ENCODE results near the gene LSAMP.

DNA sequence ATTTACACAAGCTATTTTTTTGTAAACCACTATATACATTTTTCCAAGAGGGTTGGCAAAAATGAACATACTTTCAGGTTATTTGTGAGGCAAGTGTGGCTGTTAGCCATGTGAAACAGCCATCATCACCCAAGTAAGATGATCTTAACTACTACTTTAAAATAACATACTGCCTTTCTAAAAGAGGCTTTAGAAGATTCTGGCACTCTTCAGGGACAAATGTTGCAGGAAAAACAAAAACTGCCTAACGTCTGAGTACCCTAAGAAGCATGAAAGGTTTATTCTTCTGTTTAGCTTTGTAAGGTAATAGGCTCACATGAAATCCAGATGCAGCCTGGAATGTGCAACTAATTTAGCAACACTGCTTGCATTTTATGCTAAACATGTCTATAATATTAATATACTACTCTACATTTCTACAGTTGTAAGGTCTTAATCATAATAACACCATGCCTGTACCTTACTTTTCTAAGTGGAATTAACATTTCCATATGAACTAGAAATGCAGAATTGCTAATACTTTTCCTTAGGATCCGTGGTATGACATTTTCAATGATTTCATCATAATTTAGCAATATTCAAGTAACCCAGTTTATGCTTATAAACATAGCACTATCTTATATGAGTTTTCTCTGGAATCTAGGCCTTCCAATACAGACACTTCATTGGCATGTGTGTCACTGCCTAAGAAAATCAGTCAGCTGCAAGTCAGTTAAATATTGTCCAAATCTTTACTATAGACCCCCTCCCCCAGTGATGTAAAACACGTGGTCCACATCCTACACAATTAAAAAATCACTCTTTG is 4.5 kb upstream of the LSAMP start:
- no peak for TF ChIP-seq RAD21 (IDR thresholded peaks at IDR 0.05 in 1 of 2, conservative IDR thresholded peaks at IDR 0.05 in 1 of 2; ENCODE audit: low read depth in 2 of 2, low read length in 2 of 2)
- no peak for TF ChIP-seq CHD2 (IDR thresholded peaks at IDR 0.05; ENCODE audit: low read length)
- no peak for TF ChIP-seq SIN3A (conservative IDR thresholded peaks at IDR 0.05 in 1 of 2, IDR thresholded peaks at IDR 0.05 in 1 of 2; ENCODE audit: low read depth in 1 of 2, low read length in 2 of 2)
- TF ChIP-seq YY1 (IDR thresholded peaks at IDR 0.05; ENCODE audit: low read depth, low read length), result no peak
- TF ChIP-seq GTF2F1 (IDR thresholded peaks at IDR 0.05; ENCODE audit: borderline replicate concordance, low read depth, low read length), result no peak
- no peak for TF ChIP-seq TEAD4 (IDR thresholded peaks at IDR 0.05; ENCODE audit: low read depth, low read length)
- TF ChIP-seq MAX (IDR thresholded peaks at IDR 0.05), result no peak
- TF ChIP-seq, protein P1, sequence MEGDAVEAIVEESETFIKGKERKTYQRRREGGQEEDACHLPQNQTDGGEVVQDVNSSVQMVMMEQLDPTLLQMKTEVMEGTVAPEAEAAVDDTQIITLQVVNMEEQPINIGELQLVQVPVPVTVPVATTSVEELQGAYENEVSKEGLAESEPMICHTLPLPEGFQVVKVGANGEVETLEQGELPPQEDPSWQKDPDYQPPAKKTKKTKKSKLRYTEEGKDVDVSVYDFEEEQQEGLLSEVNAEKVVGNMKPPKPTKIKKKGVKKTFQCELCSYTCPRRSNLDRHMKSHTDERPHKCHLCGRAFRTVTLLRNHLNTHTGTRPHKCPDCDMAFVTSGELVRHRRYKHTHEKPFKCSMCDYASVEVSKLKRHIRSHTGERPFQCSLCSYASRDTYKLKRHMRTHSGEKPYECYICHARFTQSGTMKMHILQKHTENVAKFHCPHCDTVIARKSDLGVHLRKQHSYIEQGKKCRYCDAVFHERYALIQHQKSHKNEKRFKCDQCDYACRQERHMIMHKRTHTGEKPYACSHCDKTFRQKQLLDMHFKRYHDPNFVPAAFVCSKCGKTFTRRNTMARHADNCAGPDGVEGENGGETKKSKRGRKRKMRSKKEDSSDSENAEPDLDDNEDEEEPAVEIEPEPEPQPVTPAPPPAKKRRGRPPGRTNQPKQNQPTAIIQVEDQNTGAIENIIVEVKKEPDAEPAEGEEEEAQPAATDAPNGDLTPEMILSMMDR (IDR thresholded peaks at IDR 0.05; ENCODE audit: control extremely low read depth in 1 of 3, insufficient read depth in 1 of 3, low read depth in 1 of 3, low read length in 3 of 3), result no peak
- TF ChIP-seq POLR2A (IDR thresholded peaks at IDR 0.05; ENCODE audit: control extremely low read depth in 1 of 2, low read depth in 2 of 2, low read length in 2 of 2), result no peak
- TF ChIP-seq ATF3 (IDR thresholded peaks at IDR 0.05; ENCODE audit: insufficient read depth, low read depth, low read length), result no peak

All from H1 (cell line).